ENCODE data around the gene COQ10B.

DNA sequence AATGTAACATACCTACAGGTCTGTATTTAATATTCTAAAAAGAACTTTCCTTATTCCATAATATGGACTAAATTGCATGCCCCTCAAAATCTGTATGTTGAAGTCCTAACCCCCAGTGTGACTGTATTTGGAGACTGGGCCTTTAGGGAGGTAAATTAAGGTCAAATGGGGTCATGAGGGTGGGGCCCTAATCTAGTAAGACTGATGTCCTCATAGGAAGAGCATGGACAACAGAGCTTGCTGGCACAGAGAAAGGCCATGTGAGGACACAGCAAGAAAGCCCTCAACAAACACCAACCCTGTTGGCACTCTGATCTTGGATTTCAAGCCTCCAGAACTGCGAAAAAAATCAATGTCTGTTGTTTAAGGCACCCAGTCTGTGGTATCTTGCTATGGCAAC lies 37.1 kb upstream of the COQ10B start:
- TF ChIP-seq, protein P1, sequence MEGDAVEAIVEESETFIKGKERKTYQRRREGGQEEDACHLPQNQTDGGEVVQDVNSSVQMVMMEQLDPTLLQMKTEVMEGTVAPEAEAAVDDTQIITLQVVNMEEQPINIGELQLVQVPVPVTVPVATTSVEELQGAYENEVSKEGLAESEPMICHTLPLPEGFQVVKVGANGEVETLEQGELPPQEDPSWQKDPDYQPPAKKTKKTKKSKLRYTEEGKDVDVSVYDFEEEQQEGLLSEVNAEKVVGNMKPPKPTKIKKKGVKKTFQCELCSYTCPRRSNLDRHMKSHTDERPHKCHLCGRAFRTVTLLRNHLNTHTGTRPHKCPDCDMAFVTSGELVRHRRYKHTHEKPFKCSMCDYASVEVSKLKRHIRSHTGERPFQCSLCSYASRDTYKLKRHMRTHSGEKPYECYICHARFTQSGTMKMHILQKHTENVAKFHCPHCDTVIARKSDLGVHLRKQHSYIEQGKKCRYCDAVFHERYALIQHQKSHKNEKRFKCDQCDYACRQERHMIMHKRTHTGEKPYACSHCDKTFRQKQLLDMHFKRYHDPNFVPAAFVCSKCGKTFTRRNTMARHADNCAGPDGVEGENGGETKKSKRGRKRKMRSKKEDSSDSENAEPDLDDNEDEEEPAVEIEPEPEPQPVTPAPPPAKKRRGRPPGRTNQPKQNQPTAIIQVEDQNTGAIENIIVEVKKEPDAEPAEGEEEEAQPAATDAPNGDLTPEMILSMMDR (IDR thresholded peaks at IDR 0.05): no peak
- no peak for TF ChIP-seq ZFX (IDR thresholded peaks at IDR 0.05; ENCODE audit: borderline replicate concordance)
